Nephron (organoid): ENCODE results near the gene NR4A1.
"Not testable (repeated sequence)": the region's sequence is repeated elsewhere in the genome, so short reads cannot be mapped to it uniquely, and the experiment has no call there.

Experiments used
- H3K27ac Mint-ChIP-seq, 3 experiments: 2 replicates each; pipeline ENCODE4 v1.8.0; 2020; ENCODE audit warnings: mixed read lengths in 3 of 3, mild to moderate bottlenecking in 2 of 3, moderate library complexity in 1 of 3
- H3K27me3 Mint-ChIP-seq: 2 replicates; pipeline ENCODE4 v1.8.0; 2021; ENCODE audit warnings: low read depth, mild to moderate bottlenecking, moderate library complexity, mixed read lengths
- H3K36me3 Mint-ChIP-seq: 2 replicates; pipeline ENCODE4 v1.8.0; 2020; ENCODE audit warnings: low read depth, mixed read lengths
- H3K4me1 Mint-ChIP-seq: 2 replicates; pipeline ENCODE4 v1.8.0; 2020; ENCODE audit warnings: mixed read lengths
- H3K4me3 Mint-ChIP-seq, 3 experiments: 2 replicates each; pipeline ENCODE4 v1.8.0; 2020; ENCODE audit warnings: mild to moderate bottlenecking in 3 of 3, mixed read lengths in 3 of 3, moderate library complexity in 2 of 3
- H3K9me3 Mint-ChIP-seq: 2 replicates; pipeline ENCODE4 v1.8.0; 2020; ENCODE audit warnings: mixed read lengths
- TF ChIP-seq, protein P1 (sequence below), 3 experiments: fragments of 200-600 bp; sonication (generic); IDR thresholded peaks; one replicate each; pipeline ENCODE4 v1.5.0; 2021; ENCODE audit warnings: antibody characterized with exemption in 3 of 3; ENCODE audit not compliant: unreplicated experiment in 3 of 3

NR4A1 gene

DNA sequence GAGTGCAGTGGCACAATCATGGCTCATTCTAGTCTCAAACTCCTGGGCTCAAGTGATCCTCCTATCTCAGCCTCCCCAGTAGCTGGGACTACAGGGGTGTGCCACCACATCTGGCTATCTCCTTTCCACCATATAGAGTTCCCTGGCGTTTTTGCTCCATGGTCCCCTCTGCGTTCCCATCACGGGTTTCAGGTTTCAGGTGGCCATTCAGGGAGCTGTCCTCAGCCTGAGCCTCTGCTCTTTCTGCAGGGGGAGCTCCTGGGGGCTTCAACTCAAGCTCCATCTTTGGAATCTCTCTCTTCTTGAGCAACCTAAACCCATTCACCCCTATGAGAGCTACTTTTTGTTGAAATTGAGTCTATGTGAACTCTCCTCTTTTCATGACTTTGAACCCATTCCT lies 39.8 kb downstream of the NR4A1 start:
- peaks cover 29% of the 10 kb centered on the region for H3K4me1 Mint-ChIP-seq
- TF ChIP-seq, protein P1, sequence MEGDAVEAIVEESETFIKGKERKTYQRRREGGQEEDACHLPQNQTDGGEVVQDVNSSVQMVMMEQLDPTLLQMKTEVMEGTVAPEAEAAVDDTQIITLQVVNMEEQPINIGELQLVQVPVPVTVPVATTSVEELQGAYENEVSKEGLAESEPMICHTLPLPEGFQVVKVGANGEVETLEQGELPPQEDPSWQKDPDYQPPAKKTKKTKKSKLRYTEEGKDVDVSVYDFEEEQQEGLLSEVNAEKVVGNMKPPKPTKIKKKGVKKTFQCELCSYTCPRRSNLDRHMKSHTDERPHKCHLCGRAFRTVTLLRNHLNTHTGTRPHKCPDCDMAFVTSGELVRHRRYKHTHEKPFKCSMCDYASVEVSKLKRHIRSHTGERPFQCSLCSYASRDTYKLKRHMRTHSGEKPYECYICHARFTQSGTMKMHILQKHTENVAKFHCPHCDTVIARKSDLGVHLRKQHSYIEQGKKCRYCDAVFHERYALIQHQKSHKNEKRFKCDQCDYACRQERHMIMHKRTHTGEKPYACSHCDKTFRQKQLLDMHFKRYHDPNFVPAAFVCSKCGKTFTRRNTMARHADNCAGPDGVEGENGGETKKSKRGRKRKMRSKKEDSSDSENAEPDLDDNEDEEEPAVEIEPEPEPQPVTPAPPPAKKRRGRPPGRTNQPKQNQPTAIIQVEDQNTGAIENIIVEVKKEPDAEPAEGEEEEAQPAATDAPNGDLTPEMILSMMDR (IDR thresholded peaks at IDR 0.05; ENCODE audit: unreplicated experiment in 3 of 3): no peak
- H3K27ac Mint-ChIP-seq: no peak overlapping the region
- H3K36me3 Mint-ChIP-seq: no peaks in the 10 kb centered on the region
- H3K27me3 Mint-ChIP-seq: peaks cover 69% of the 10 kb centered on the region
- H3K9me3 Mint-ChIP-seq: peaks cover 5% of the 10 kb centered on the region
- H3K4me3 Mint-ChIP-seq: no peak overlapping the region

DNA sequence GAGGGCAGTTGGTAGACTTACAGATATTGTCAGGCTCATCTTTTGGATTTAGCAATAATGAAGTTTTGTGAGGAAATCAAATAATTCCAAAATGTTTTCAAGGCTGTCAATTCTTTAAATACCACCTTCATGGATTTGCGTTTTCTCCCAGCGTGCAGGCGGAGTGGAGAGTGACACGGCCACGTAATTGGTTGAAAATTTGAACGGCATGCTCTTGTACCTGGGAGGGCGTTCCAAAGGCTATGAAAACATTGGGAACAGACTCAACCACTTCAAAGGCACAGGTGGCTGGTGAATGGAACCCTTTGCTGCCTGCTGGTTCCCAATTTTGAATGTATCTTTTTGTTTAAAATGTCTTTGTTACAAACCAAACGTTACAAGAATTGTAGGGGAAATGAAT lies 40.6 kb downstream of the NR4A1 start:
- TF ChIP-seq, protein P1 (IDR thresholded peaks at IDR 0.05; ENCODE audit: unreplicated experiment in 3 of 3): no peak
- no peak overlapping the region for H3K4me3 Mint-ChIP-seq
- H3K27me3 Mint-ChIP-seq: peaks cover 65% of the 10 kb centered on the region
- peaks cover 5% of the 10 kb centered on the region for H3K9me3 Mint-ChIP-seq
- peaks cover 20% of the 10 kb centered on the region for H3K4me1 Mint-ChIP-seq
- H3K36me3 Mint-ChIP-seq: no peaks in the 10 kb centered on the region
- H3K27ac Mint-ChIP-seq: no peak overlapping the region

DNA sequence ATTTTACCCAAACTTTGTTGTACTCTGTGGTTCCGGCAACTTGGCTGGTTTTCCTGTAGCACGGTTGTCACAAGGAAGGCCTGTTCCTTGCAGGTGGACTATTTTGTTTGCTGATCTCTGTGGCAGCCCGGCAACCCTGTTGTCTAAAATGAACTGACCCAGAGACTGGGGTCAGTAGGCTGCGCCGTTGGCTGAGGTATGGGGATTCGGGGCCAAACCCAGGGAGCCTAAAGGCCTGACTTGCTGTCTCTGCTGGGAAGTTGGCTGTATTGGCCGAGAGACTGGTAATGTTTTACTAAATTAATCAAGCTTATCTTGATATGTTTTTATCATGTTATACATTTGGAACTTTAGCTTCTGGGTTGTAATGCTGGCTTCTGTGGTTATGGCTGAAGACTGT lies 42.1 kb downstream of the NR4A1 start:
- Mint-ChIP-seq H3K27me3 (peaks cover 67% of the 10 kb centered on the region), H3K9me3 (peaks cover 5% of the 10 kb centered on the region), H3K4me1 (peaks cover 8% of the 10 kb centered on the region), H3K36me3 (no peaks in the 10 kb centered on the region), H3K27ac (no peak overlapping the region), H3K4me3 (no peak overlapping the region)
- TF ChIP-seq, protein P1 (IDR thresholded peaks at IDR 0.05; ENCODE audit: unreplicated experiment in 3 of 3): no peak

DNA sequence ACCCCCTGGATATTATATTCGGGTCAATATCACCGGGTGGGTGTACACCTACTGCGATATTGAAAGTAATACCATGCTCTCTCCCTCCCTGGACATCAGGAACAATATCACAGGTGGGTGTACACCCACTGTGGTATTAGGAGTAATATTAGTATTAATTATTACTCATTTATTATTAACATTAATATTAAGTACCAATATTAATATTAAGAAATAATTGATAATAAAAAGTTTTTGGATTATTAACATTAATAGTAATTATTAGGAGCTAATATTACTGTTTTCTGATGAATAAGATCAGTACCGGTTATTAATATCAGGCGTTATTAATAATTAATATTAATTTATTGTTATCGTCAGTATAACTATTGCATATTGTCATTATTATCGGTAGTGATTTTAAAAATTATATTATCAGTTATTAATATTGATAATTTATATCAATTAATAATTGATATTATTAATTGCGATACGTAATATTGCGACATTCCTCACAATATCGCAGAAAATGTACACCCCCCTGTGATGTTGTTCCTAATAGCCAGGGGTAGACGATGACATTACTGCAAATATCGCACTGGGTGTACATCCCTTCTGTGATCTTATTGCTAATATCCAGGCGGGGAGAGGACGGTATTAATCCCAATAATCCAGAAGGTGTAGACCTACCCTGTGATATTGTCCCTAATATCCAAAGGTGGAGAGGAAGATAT lies 45.2 kb downstream of the NR4A1 start:
- Mint-ChIP-seq H3K27ac (no peak overlapping the region), H3K27me3 (peaks cover 70% of the 10 kb centered on the region), H3K4me3 (no peak overlapping the region), H3K36me3 (no peaks in the 10 kb centered on the region), H3K9me3 (peaks cover 5% of the 10 kb centered on the region), H3K4me1 (no peaks in the 10 kb centered on the region)
- TF ChIP-seq, protein P1 (IDR thresholded peaks at IDR 0.05; ENCODE audit: unreplicated experiment in 3 of 3): no peak

DNA sequence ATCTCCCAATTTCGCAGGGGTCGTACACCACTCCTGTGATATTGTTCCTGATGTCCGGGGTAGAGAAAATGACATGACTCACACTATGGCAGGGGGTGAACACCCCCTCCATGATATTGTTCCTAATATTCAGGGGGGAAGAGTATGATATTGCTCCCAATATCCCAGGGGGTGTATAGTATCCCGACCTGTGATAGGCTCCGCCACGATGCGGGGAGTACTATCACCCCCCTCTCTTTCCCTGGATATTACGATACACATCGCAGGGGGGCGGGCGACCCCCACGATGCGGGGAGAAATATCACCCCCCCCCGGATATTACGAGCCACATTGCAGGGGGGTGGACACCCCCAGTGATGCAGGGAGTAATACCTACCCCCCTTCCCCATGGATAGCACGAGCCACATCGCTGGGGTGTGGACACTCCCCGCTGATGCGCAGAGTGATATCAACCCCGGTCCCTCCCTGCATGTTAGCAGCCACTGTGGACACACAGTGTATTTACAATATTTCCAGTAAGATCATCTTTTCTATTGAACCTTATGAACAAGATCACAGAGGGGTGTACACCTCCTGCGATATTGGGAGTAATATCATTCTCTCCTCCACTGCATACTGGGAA lies 45.9 kb downstream of the NR4A1 start:
- Mint-ChIP-seq H3K4me3 (no peak overlapping the region), H3K36me3 (no peaks in the 10 kb centered on the region), H3K4me1 (no peaks in the 10 kb centered on the region), H3K27ac (no peak overlapping the region), H3K9me3 (peaks cover 5% of the 10 kb centered on the region), H3K27me3 (peaks cover 70% of the 10 kb centered on the region)
- TF ChIP-seq, protein P1 (IDR thresholded peaks at IDR 0.05; ENCODE audit: unreplicated experiment in 3 of 3): no peak

DNA sequence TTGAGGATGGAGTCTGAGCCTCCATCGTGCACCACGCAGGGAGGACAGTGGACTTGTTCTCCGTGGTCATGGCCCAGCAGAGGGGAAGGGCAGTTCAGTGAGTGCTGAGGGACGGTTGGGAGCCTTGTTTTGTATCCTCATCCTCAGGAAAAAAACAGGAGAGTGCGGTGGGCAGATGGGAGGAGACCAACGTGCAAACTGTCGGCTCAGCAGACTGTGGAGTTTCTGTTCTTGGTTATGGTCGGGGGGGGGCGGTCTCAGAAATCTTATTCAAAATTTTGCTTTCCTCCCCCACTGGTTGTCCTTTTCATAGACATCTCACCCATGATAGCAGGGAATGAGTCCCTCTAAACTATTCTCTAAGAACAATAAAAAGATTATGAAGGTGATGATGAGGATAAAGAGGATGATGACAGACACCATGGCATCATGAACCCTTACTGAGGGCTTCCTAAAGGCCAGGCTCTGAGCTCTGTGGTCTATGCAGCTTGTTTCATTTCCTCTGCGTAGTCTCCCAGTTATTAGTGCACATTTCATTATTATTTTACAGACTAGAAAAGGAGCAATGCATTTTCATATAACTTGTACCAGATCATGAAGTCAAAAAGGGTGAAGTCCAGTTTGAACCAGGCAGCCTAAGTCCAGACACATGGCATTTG lies 53.3 kb downstream of the NR4A1 start:
- H3K4me3 Mint-ChIP-seq, H3K4me1 Mint-ChIP-seq, H3K9me3 Mint-ChIP-seq, H3K36me3 Mint-ChIP-seq, H3K27ac Mint-ChIP-seq: not testable (repeated sequence)
- peaks cover 68% of the 10 kb centered on the region for H3K27me3 Mint-ChIP-seq
